RWPE2 (cell line): ENCODE measurements around the gene LRP1-AS.

ENCODE experiments used
- ATAC-seq: fragments of 200-7000 bp; cut with Tn5 transposase; 3 replicates; pipeline ENCODE4 v1.9.1; 2021; ENCODE audit warnings: low read depth
- DNase-seq: peaks from one replicate; pipeline ENCODE4 v3.0.0-alpha.2; 2020; ENCODE audit warnings: low spot score
- H3K27ac ChIP-seq: fragments of 450-650 bp; 2 replicates; pipeline ENCODE4 v1.5.1; 2017; ENCODE audit warnings: mild to moderate bottlenecking; ENCODE audit not compliant: poor library complexity, severe bottlenecking
- H3K27me3 ChIP-seq: fragments of 250-450 bp; sonication (Bioruptor Pico); 2 replicates; pipeline ENCODE4 v1.5.1; 2021; ENCODE audit warnings: mild to moderate bottlenecking, moderate library complexity; ENCODE audit not compliant: insufficient read depth, poor library complexity, severe bottlenecking
- H3K36me3 ChIP-seq: fragments of 250-450 bp; sonication (Bioruptor Pico); 2 replicates; pipeline ENCODE4 v1.5.1; 2020; ENCODE audit warnings: low read depth, mild to moderate bottlenecking, moderate library complexity
- H3K4me1 ChIP-seq: fragments of 250-450 bp; sonication (Bioruptor Pico); 2 replicates; pipeline ENCODE4 v1.5.1; 2021; ENCODE audit warnings: mild to moderate bottlenecking, moderate library complexity; ENCODE audit not compliant: insufficient read depth, poor library complexity, severe bottlenecking
- H3K4me3 ChIP-seq: fragments of 250-450 bp; sonication (Bioruptor Pico); 2 replicates; pipeline ENCODE4 v1.5.1; 2021; ENCODE audit warnings: mild to moderate bottlenecking, moderate library complexity; ENCODE audit not compliant: severe bottlenecking
- H3K9me3 ChIP-seq: fragments of 250-450 bp; sonication (Bioruptor Pico); 2 replicates; pipeline ENCODE4 v1.5.1; 2021; ENCODE audit warnings: mild to moderate bottlenecking, moderate library complexity; ENCODE audit not compliant: severe bottlenecking
- TF ChIP-seq, protein P1 (sequence below): fragments of 450-650 bp; IDR thresholded peaks from one replicate; pipeline ENCODE4 v1.5.1; 2017; ENCODE audit warnings: mild to moderate bottlenecking, moderate library complexity; ENCODE audit not compliant: poor library complexity, severe bottlenecking

The LRP1-AS gene

GRCh38 chr12:57181072-57181471 lies 33.7 kb upstream of the LRP1-AS start:
- H3K27me3 ChIP-seq: no peaks in the 10 kb centered on the region
- peaks cover 15% of the 10 kb centered on the region for H3K36me3 ChIP-seq
- H3K9me3 ChIP-seq: no peaks in the 10 kb centered on the region
- H3K27ac ChIP-seq: no peak overlapping the region
- no peak for ATAC-seq
- H3K4me3 ChIP-seq: no peak overlapping the region
- peaks cover 14% of the 10 kb centered on the region for H3K4me1 ChIP-seq
- DNase-seq: no peak
- TF ChIP-seq, protein P1, sequence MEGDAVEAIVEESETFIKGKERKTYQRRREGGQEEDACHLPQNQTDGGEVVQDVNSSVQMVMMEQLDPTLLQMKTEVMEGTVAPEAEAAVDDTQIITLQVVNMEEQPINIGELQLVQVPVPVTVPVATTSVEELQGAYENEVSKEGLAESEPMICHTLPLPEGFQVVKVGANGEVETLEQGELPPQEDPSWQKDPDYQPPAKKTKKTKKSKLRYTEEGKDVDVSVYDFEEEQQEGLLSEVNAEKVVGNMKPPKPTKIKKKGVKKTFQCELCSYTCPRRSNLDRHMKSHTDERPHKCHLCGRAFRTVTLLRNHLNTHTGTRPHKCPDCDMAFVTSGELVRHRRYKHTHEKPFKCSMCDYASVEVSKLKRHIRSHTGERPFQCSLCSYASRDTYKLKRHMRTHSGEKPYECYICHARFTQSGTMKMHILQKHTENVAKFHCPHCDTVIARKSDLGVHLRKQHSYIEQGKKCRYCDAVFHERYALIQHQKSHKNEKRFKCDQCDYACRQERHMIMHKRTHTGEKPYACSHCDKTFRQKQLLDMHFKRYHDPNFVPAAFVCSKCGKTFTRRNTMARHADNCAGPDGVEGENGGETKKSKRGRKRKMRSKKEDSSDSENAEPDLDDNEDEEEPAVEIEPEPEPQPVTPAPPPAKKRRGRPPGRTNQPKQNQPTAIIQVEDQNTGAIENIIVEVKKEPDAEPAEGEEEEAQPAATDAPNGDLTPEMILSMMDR: no peak

GRCh38 chr12:57180321-57180989 lies 33.0 kb upstream of the LRP1-AS start:
- DNase-seq (no peak), ATAC-seq (no peak)
- H3K36me3 ChIP-seq: peaks cover 17% of the 10 kb centered on the region
- no peak overlapping the region for H3K27ac ChIP-seq
- H3K4me1 ChIP-seq: peaks cover 18% of the 10 kb centered on the region
- H3K9me3 ChIP-seq: no peaks in the 10 kb centered on the region
- TF ChIP-seq, protein P1: no peak
- H3K4me3 ChIP-seq: no peak overlapping the region
- no peaks in the 10 kb centered on the region for H3K27me3 ChIP-seq

- TF ChIP-seq, protein P1: no peak
- Histone ChIP-seq H3K27ac (no peak overlapping the region), H3K4me3 (no peak overlapping the region), H3K4me1 (peaks cover 27% of the 10 kb centered on the region), H3K9me3 (no peaks in the 10 kb centered on the region), H3K27me3 (no peaks in the 10 kb centered on the region), H3K36me3 (peaks cover 17% of the 10 kb centered on the region)
- ATAC-seq (no peak), DNase-seq (no peak)
Observed at GRCh38 chr12:57179331-57180086, 32.1 kb upstream of the LRP1-AS start.

DNA sequence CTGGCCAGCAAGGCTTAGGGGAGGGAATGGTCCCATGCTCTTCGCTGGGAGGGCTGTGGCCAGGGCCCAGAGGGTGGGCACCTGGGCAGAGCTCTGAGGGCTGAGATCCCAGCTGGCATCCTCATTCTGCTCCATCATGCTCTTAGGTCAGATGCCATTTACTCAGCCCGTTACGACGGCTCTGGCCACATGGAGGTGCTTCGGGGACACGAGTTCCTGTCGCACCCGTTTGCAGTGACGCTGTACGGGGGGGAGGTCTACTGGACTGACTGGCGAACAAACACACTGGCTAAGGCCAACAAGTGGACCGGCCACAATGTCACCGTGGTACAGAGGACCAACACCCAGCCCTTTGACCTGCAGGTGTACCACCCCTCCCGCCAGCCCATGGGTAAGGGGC lies 30.8 kb upstream of the LRP1-AS start:
- TF ChIP-seq, protein P1: no peak
- no peak overlapping the region for H3K27ac ChIP-seq
- no peaks in the 10 kb centered on the region for H3K27me3 ChIP-seq
- ATAC-seq (no peak), DNase-seq (no peak)
- H3K4me1 ChIP-seq: peaks cover 27% of the 10 kb centered on the region
- H3K9me3 ChIP-seq: no peaks in the 10 kb centered on the region
- H3K4me3 ChIP-seq: no peak overlapping the region
- peaks cover 8% of the 10 kb centered on the region; the same call in 1 of the 2 replicates for H3K36me3 ChIP-seq

DNA sequence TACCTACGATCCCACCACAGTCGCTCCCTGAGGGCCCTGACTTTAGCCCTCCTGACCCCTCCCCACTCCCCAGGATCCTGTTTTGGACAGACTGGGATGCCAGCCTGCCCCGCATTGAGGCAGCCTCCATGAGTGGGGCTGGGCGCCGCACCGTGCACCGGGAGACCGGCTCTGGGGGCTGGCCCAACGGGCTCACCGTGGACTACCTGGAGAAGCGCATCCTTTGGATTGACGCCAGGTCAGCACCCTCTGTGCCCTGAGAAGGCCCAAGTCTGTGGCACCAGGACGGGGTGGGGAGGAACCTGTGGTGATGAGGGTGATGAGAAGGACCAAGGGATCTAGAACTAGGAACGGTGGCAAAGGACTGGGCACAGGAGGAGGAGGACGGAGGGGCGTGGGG lies 29.9 kb upstream of the LRP1-AS start:
- no peak for ATAC-seq
- TF ChIP-seq, protein P1: no peak
- H3K27me3 ChIP-seq: no peaks in the 10 kb centered on the region
- peaks cover 8% of the 10 kb centered on the region; the same call in 1 of the 2 replicates for H3K36me3 ChIP-seq
- H3K27ac ChIP-seq: peak overlapping the region; percentile 48
- no peak for DNase-seq
- peaks cover 27% of the 10 kb centered on the region for H3K4me1 ChIP-seq
- H3K9me3 ChIP-seq: no peaks in the 10 kb centered on the region
- H3K4me3 ChIP-seq: no peak overlapping the region
